Peyer's patch (tissue), 4 donors: ENCODE results near the gene CFAP221.

Experiments used
- CTCF ChIP-seq, 6 experiments: fragments of 450-650 bp in 4 of 6; fragments of 200-600 bp in 2 of 6; sonication (generic) in 1 of 6; IDR thresholded peaks; one replicate each; pipeline ENCODE4 v1.5.1; 2017 to 2019; ENCODE audit warnings: antibody characterized with exemption in 6 of 6, mild to moderate bottlenecking in 3 of 6, moderate library complexity in 1 of 6
- POLR2A ChIP-seq, 2 donors: fragments of 450-650 bp; IDR thresholded peaks; one replicate each; pipeline ENCODE4 v1.5.1; 2017; ENCODE audit warnings: antibody characterized with exemption in 2 of 2, mild to moderate bottlenecking in 2 of 2, moderate library complexity in 2 of 2

DNA sequence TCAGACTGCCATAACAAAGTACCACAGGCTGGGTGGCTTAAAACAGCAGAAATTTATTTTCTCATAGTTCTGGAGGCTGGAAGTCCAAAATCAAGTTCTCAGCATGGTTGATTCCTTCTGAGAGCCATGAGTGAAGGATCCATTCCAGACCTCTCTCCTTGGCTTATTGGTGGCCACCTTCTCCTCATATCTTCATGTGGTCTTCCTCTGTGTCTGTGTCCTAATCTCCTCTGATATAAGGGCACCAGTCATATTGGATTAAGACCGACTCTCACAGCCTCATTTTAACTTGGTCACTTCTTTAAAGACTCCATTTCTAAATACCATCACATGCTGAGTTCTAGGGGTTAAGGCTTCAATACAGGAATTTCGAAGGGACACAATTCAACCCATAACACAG is 65.1 kb downstream of the CFAP221 start:
- TF ChIP-seq POLR2A (IDR thresholded peaks at IDR 0.05) = no peak
- TF ChIP-seq CTCF (IDR thresholded peaks at IDR 0.05) = no peak
